ENCODE results near the gene FAM149A.

Gene FAM149A

DNA sequence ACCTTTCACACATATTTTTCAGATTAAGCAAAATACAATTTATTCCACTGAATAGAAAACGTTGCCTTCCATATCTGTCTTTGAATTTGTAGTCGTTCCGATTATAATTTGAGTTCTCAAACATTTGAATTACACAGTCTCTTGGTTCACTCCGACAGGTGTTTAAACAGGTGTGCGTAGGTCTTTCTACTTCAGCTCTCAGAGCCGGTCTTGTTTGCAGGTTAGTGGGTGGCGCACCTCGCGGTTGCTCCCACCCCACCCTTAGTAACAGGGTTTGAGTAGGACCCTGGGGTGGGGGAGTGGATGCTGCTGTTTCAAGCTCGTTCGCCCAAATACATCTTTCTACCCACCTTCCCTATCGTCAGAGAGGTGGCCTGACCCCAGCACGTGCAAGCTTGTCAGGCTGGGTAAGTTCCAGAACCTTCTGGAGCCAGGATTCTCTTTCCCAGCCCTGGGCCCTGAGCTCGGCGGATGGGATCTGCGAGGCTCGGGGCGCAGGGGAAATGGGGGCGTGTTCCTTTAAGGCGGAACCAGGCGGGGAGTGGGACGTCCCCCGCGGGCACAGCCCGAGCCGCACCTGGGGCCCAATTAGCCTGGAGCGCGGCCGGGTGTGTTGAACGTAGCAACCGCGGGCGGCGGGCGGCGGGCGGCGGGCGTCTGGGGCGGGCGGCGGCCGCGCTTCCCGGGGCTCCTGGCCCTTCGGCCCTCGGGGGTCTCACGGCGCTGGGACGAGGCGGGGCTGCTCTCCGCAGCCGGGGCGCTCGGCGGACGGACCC, at the start of gene FAM149A:
Gene FAM149A (plus strand): TSS at position 591 of the 776 bp plus-strand sequence.
- DNase-seq, result peak; percentile 36

DNA sequence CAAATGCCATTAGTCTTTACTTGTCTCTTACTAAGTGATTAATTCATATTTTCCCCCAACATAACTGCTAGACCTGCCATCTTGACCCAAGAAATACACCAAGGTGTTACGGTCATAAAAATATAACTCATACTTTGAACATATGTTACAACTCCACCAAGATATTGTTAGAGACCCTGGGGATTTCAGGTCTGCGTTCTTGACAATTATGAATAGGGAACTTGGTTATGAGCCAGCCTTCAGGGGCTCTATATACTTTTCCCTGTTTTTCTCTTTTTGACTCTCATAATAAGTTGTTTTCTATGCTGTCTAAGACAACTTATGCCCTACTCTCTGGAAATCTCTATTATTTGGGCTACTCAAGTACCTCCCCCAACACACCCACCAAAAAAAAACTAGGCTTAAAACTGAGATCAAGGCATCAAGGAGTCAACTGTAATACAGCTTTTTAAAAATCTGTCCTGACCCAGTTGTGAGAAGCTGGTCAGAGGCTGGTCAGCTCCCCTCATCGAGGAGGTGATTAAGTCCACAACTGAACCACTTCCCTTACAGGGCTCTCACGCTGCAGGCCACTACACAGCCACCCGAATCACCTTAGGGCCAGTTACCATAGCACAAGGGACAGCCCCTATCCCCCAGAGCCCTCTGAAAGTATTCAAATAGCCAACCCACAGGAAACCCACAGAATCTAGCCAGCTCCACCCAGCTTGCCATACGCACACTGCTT, 46.1 kb upstream of the FAM149A start:
- DNase-seq, result no peak

- DNase-seq, result no peak
These were observed 45.6 kb upstream of the FAM149A start for GRCh38 chr4:186058980-186059316.

- no peak for DNase-seq
These were observed 42.6 kb upstream of the FAM149A start for GRCh38 chr4:186061921-186062320.

DNA sequence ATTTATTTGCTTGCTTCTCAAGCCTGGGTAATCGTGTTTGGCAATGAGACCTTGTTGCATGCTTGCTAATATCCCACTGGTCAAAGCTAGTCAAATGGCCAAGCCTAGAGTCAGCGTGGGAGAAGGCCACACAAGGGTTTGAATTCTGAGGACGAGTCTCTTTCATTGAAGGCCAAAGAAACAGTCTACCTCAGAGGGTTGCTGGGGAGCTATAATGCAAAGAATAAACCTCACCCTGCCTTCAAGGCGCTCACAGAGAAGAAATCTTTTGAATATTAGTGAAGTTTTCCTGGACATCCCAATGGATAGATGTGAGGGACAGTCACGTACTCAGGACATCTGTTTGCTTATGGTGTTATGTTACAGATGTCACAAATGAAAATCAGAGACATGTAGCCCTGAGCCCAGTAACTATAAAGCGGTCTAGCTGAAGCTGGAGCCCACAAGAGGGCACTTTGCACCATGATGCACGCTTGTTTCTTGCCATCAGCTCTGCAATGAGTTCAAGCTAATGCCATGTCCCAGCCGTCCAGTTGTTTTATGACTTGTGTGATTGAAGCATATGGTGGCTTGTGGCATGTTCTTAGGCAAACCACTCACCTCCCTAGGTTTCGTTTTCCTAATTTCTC, 36.6 kb upstream of the FAM149A start:
- DNase-seq, result peak; percentile 3

DNA sequence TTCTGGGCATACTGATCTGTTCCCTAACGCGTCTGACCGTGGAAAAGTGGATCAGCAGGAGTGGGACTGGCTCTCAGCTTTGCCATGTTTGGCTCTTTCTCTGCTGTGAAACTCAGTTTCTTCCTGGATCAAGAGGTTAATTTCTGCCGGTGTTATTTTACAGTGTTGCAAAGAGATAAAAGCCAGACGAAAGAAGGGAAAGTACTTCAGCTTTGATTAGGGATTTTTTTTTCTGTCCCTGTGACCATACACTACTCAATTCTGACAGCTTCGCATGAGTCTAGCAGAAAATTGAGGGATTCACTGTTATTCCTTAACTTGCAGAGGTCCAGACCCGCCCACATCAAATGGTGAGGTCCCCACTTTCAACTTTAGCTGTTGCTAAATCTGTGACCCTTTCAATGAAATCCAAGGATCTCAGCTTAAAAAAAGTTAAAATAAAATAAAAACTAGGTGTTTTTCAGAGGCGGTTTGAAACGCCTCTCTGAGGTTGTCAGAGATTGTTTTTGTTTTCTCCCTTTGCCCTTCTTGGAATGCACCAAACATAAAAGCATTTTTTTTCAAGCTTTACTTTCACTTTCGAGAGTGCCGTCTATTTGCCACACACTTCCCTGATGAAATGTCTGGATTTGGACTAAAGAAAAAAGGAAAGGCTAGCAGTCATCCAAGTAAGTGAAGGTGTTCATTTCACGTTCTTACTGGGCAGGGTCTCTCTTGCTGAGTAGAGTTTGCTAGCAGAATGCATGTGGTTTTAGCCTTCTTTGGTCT, 35.7 kb upstream of the FAM149A start, which contains the start of gene TLR3:
Gene TLR3 (plus strand): TSS at position 576 of the 768 bp plus-strand sequence. CDS start 7,464 bp downstream, outside the sequence.
- DNase-seq, result no peak

GRCh38 chr4:186069729-186070128, 34.8 kb upstream of the FAM149A start:
- DNase-seq, result no peak

DNA sequence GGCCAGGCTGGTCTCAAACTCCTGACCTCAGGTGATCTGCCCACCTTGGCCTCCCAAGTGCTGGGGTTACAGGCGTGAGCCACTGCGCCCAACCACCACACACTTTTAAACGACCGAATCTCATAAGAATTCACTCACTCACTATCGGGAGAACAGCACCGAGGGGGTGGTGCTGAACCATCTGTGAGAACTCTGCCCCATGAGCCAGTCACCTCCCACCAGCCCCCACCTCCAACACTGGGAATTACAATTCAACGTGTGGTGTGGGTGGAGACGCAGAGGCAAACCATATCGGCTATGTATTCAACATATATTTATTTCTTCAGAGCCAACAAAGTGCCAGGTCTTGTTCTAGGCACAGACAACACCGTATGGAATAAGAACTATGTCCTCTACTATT, 32.0 kb upstream of the FAM149A start:
- no peak for DNase-seq

DNA sequence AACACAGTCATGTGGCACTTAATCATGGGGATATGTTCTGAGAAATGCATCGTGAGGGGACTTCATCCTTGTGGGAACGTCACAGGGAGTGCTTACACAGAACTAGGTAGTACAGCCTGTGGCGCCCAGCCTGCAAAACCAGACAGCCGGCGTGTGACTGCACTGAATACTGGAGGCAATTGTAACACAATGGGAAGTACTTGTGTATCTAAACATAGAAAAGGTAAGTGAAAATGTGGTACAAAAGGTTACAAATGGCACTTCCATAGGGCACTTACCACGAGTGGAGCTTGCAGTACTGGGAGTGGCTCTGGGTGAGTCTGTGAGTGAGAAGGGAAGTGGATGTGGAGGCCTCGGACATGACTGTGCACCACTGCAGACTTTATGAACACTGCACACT, 30.3 kb upstream of the FAM149A start:
- no peak for DNase-seq

- DNase-seq, result no peak
These were observed 25.4 kb upstream of the FAM149A start for GRCh38 chr4:186078981-186079638.

- DNase-seq, result no peak
These were observed 24.8 kb upstream of the FAM149A start for GRCh38 chr4:186079694-186080093.

- DNase-seq, result no peak
These were observed 23.2 kb upstream of the FAM149A start for GRCh38 chr4:186081202-186081807.

GRCh38 chr4:186082221-186082620, 22.3 kb upstream of the FAM149A start:
- DNase-seq, result no peak

GRCh38 chr4:186088523-186088922, 16.0 kb upstream of the FAM149A start:
- DNase-seq, result no peak

DNA sequence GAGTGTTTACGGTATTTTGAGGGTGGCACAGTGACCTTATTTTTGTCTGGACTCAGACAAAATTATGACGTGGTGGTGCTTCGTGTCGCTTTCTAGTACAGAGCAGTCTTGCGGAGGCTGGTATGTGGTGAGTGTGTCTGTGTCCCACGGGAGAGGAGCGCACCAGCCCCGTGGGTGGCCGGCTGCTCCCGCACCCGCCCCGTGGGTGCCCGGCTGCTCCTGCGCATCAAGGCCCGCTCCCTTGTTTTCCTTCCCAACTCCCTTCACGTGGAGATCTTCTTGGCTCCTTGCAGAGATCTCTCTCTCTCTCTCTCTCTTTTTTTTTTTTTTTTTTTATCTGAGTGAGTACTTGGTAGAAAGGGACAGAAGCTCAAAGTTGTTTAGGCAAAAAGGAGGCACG, 12.2 kb upstream of the FAM149A start:
- no peak for DNase-seq

- DNase-seq, result no peak
These were observed 9.1 kb upstream of the FAM149A start for GRCh38 chr4:186095406-186095805.

DNA sequence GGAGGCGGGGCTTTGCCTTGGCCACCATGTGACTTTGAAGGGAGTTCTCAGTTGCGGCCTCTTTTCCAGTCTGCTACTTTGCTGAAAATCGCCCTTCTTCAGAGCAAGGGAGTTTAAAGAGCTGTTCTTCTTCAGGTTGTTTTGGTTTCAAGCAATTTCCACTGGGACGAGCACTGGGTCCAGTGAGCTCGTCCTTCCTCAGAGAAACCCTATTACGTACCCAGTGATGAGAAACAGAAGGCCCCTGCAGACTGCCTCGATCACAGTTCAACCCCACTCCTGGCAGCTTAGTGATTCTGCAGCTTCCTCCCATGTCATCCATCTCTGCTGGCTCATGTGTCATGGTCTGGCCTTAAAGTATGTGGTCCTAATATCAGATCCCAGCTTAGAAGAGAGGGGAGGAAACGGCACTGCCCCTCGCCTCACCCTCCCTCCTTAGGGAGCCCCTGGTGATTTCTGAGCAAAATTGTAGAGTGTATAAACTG, 7.8 kb upstream of the FAM149A start:
- no peak for DNase-seq

GRCh38 chr4:186097386-186097785, 7.1 kb upstream of the FAM149A start:
- no peak for DNase-seq

DNA sequence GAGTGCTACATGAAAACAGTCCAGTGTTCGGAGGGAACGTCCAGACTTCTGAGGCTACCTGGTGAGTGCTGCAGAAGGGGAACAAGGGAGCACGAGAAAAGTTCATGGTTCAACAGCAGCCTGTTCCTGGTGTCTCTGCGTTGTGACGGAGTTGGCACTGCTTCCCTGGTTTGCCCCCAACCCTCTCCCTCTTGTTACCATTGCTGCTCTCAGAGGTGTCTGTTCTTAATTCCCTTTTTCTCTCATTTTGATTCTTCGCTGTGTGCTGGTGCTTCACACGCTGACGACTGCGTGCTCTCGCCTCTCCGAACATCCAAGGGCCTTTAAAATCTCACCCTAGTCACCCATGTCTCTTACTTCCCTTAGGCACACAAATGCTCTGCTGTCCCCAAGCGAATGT, 1.6 kb upstream of the FAM149A start:
- DNase-seq, result no peak

DNA sequence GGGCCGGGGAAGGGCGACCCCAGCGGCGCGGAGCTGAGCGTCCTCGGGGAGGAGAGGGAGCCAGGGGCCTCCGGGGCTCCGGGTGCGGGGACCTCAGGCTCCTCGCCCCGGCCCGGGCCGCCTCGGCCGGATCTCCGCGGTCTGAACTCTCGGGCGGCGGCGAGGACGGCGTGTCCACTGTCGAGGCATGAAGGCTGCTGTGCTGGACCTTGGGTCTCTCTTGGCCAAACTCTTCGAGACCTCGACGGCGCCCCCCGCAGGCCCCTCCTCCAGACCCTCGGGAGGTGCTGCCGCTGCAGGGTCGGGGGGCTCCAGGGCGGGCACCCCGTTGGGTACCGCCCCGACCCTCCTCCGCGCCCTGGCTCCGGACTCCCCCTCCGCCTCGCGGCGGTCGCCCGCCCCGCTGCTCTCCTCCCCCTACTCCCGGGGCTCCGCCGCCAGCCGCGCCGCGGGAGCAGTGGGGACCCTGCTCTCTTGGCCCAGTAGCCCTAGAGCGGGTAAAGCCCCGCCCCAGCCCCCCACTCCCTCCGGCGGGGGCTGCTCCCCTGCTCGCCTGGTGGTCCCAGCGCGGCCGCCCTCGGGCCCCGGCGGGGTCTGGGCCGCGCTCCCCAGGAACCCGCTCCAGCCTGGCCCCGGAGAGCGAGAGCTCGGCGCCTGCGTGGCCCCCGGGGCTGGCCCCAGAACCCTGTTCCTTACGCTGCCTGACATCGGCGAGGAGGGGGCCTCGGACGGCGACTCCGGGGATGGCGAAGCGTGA, 564 bp downstream of the FAM149A start:
- DNase-seq, result no peak

DNA sequence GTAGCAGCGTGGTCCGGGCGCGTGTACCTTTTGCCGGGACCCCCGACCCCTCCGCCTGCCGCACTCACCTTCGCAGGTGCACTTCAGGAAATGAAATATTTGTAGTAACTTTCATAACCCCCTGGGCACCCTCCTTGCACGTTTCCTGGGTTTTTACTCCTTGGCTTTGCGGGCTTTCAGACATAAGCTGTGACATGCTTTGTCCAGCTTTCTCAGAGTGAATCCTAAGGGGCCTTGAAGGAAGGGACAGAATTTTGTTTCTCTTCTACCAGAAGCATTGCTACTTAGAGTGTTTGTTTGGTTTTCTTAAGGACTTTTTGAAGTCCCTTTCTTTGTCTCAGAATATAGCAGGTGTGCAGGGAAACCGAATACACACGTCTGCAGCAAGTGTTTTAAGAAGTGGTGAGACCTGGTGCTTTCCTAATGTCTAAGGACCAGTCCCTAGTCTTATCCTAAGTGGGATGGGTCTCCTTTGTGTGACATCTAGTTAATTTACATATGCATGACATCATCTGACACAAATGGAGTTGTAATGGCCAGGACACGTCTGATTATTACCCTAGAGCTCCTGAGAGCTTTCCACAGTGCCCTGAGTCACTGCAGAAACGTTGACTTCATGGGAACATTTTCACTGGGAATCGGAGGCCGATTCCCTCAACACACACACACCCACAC, 1.3 kb downstream of the FAM149A start:
- DNase-seq, result no peak

All from NCI-H1417 treated with DMSO at 0.1 percent for 48 hours (cell line).